ENCODE data around the gene COX19. TPM values are rescaled to one million over a fixed set of nuclear protein-coding genes. Genes with fewer than 3 reads are reported as not detected.

COX19 gene
- total and polyA plus RNA-seq, 2 donors (not counting 3 experiments of a cell fraction or from before 2014, with no cell fraction given): 6.8 to 10.6 TPM

GRCh38 chr7:920351-921070 lies 54.8 kb downstream of the COX19 start:
- Histone ChIP-seq H3K9ac (replicated peaks; ENCODE audit: extremely low read depth, insufficient read depth, low read length) (no peak overlapping the region), H3K4me3 (replicated peaks in 1 of 3; ENCODE audit: insufficient read depth in 1 of 3, low read depth in 1 of 3, low read length in 3 of 3) (no peak overlapping the region), H3K4me1 (ENCODE audit: control insufficient read depth, extremely low read depth, insufficient read depth, low read length) (peaks cover 11% of the 10 kb centered on the region), H3K27ac (ENCODE audit: insufficient read depth, low read depth, low read length) (no peak overlapping the region), H3K9me3 (replicated peaks; ENCODE audit: control insufficient read depth, insufficient read depth, low read length) (no peaks in the 10 kb centered on the region), H3K79me2 (ENCODE audit: control insufficient read depth, insufficient read depth, low read length) (no peaks in the 10 kb centered on the region), H3K36me3 (ENCODE audit: control insufficient read depth in 2 of 2, extremely low read depth in 1 of 2, insufficient read depth in 2 of 2, low read length in 2 of 2) (no peaks in the 10 kb centered on the region), H4K20me1 (replicated peaks; ENCODE audit: control insufficient read depth, extremely low read depth, insufficient read depth, low read length) (no peaks in the 10 kb centered on the region), H3K9me1 (replicated peaks; ENCODE audit: control insufficient read depth, extremely low read depth, insufficient read depth, low read length) (no peaks in the 10 kb centered on the region), H3K27me3 (ENCODE audit: control insufficient read depth in 2 of 2, insufficient read depth in 2 of 2, low read length in 2 of 2) (no peaks in the 10 kb centered on the region), H2AFZ (ENCODE audit: low read depth, low read length) (no peak overlapping the region), H3K4me2 (ENCODE audit: insufficient read depth, low read length) (no peak overlapping the region)
- ChIA-PET CTCF (no interaction called here), POLR2A (no interaction called here)
- dilution Hi-C loops (cut with MboI; ENCODE audit: extremely low pct_ligation_motif_present, low sequenced_read_pairs) (no loop called here), intact Hi-C loops (cut with micrococcal nuclease) (no loop called here)
- DNase-seq (ENCODE audit: low read depth, low spot score): no peak
- no peak for TF ChIP-seq JUN (IDR thresholded peaks at IDR 0.05; ENCODE audit: borderline replicate concordance, insufficient read depth, insufficient read length, low read depth)
- TF ChIP-seq MAX (IDR thresholded peaks at IDR 0.05; ENCODE audit: insufficient read depth, insufficient read length): no peak
- TF ChIP-seq CTCF (IDR thresholded peaks at IDR 0.05; ENCODE audit: extremely low read depth in 1 of 2, insufficient read depth in 1 of 2, low read depth in 1 of 2, low read length in 2 of 2): no peak
- FAIRE-seq: no peak
- BruUV-seq (replicated peaks): no TSS peak

GRCh38 chr7:919924-920341 lies 55.4 kb downstream of the COX19 start:
- no peaks in the 10 kb centered on the region for H3K9me3 ChIP-seq (replicated peaks; ENCODE audit: control insufficient read depth, insufficient read depth, low read length)

More at GRCh38 chr7:919924-920341, 55.4 kb downstream of the COX19 start:
- Histone ChIP-seq H4K20me1 (replicated peaks; ENCODE audit: control insufficient read depth, extremely low read depth, insufficient read depth, low read length) (no peaks in the 10 kb centered on the region), H3K9me1 (replicated peaks; ENCODE audit: control insufficient read depth, extremely low read depth, insufficient read depth, low read length) (no peaks in the 10 kb centered on the region), H3K36me3 (ENCODE audit: control insufficient read depth in 2 of 2, extremely low read depth in 1 of 2, insufficient read depth in 2 of 2, low read length in 2 of 2) (no peaks in the 10 kb centered on the region), H3K4me2 (ENCODE audit: insufficient read depth, low read length) (no peak overlapping the region), H3K4me3 (replicated peaks in 1 of 3; ENCODE audit: insufficient read depth in 1 of 3, low read depth in 1 of 3, low read length in 3 of 3) (no peak overlapping the region), H3K79me2 (ENCODE audit: control insufficient read depth, insufficient read depth, low read length) (no peaks in the 10 kb centered on the region), H3K9ac (replicated peaks; ENCODE audit: extremely low read depth, insufficient read depth, low read length) (no peak overlapping the region), H2AFZ (ENCODE audit: low read depth, low read length) (no peak overlapping the region), H3K4me1 (ENCODE audit: control insufficient read depth, extremely low read depth, insufficient read depth, low read length) (peaks cover 11% of the 10 kb centered on the region), H3K27me3 (ENCODE audit: control insufficient read depth in 2 of 2, insufficient read depth in 2 of 2, low read length in 2 of 2) (no peaks in the 10 kb centered on the region), H3K27ac (ENCODE audit: insufficient read depth, low read depth, low read length) (no peak overlapping the region)
- DNase-seq (ENCODE audit: low read depth, low spot score) (no peak), FAIRE-seq (no peak)
- dilution Hi-C loops (cut with MboI; ENCODE audit: extremely low pct_ligation_motif_present, low sequenced_read_pairs) (no loop called here), intact Hi-C loops (cut with micrococcal nuclease) (no loop called here)
- TF ChIP-seq EZH2 (IDR thresholded peaks at IDR 0.05; ENCODE audit: borderline replicate concordance, low read depth, low read length, severe bottlenecking) (no peak), MYC (IDR thresholded peaks at IDR 0.05; ENCODE audit: low read depth, low read length) (no peak), JUN (IDR thresholded peaks at IDR 0.05; ENCODE audit: borderline replicate concordance, insufficient read depth, insufficient read length, low read depth) (no peak), GATA2 (IDR thresholded peaks at IDR 0.05; ENCODE audit: insufficient read depth, insufficient read length, low read depth, low read length) (no peak), CTCF (IDR thresholded peaks at IDR 0.05; ENCODE audit: extremely low read depth in 1 of 2, insufficient read depth in 1 of 2, low read depth in 1 of 2, low read length in 2 of 2) (no peak), POLR2AphosphoS5 (IDR thresholded peaks at IDR 0.05; ENCODE audit: insufficient read depth, low read depth, low read length) (no peak), POLR2A (IDR thresholded peaks at IDR 0.05; ENCODE audit: low read depth, low read length) (no peak), FOS (IDR thresholded peaks at IDR 0.05; ENCODE audit: borderline replicate concordance, insufficient read depth, low read length) (no peak), MAX (IDR thresholded peaks at IDR 0.05; ENCODE audit: insufficient read depth, insufficient read length) (no peak)
- ChIA-PET CTCF (no interaction called here), POLR2A (no interaction called here)
- no TSS peak for BruUV-seq (replicated peaks)
